HUES6 (cell line): ENCODE data around the gene NPAS4.

Source experiments
- H3K27ac ChIP-seq: 2 replicates; pipeline ENCODE4 v1.7.0; 2013; ENCODE audit warnings: low read depth, mild to moderate bottlenecking, low read length, inconsistent platforms
- H3K27me3 ChIP-seq: 2 replicates; pipeline ENCODE4 v1.6.1; 2013; ENCODE audit warnings: low read length; ENCODE audit not compliant: control insufficient read depth, insufficient read depth
- H3K36me3 ChIP-seq: 2 replicates; pipeline ENCODE4 v1.6.1; 2013; ENCODE audit warnings: low read length; ENCODE audit not compliant: control insufficient read depth, insufficient read depth
- H3K4me1 ChIP-seq: 2 replicates; pipeline ENCODE4 v1.6.1; 2013; ENCODE audit warnings: low read length; ENCODE audit not compliant: control insufficient read depth, insufficient read depth
- H3K4me3 ChIP-seq: 2 replicates; pipeline ENCODE4 v1.5.1; 2013; ENCODE audit warnings: low read depth, low read length
- H3K9ac ChIP-seq: one replicate; pipeline ENCODE4 v1.6.1; 2013; ENCODE audit warnings: mild to moderate bottlenecking, low read length
- H3K9me3 ChIP-seq: 2 replicates; pipeline ENCODE4 v1.6.1; 2013; ENCODE audit warnings: low read depth, low read length; ENCODE audit not compliant: control insufficient read depth, insufficient read depth

The NPAS4 gene

GRCh38 chr11:66468691-66469090 is 47.9 kb downstream of the NPAS4 start:
- Histone ChIP-seq H3K9me3 (no peaks in the 10 kb centered on the region), H3K27me3 (no peaks in the 10 kb centered on the region), H3K36me3 (peaks cover 11% of the 10 kb centered on the region), H3K27ac (no peak overlapping the region), H3K4me1 (peaks cover 33% of the 10 kb centered on the region), H3K9ac (no peak overlapping the region), H3K4me3 (no peak overlapping the region)

GRCh38 chr11:66469441-66469840 is 48.6 kb downstream of the NPAS4 start:
- Histone ChIP-seq H3K4me1 (peaks cover 33% of the 10 kb centered on the region), H3K4me3 (no peak overlapping the region), H3K36me3 (peaks cover 11% of the 10 kb centered on the region), H3K27ac (no peak overlapping the region; the same call in 1 of the 2 replicates), H3K27me3 (no peaks in the 10 kb centered on the region), H3K9me3 (no peaks in the 10 kb centered on the region), H3K9ac (no peak overlapping the region)

DNA sequence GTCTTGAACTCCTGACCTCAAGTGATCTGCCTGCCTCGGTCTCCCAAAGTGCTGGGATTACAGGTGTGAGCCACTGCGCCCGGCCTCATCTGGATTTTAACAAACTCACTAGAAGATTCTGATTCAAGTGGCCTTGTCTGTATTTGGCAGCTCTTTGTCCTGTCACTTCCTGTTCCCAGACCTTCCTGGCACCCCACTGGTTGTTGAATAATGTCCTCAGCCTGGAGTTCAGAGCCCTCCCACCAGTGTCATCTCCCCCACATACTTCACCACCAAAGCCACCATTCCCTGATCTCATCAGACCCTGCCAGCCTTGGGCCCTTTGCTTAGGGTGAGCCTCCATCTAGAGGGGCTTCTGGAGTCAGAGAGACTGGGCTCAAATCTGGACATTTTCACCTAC is 49.2 kb downstream of the NPAS4 start:
- peaks cover 31% of the 10 kb centered on the region for H3K4me1 ChIP-seq
- no peaks in the 10 kb centered on the region for H3K27me3 ChIP-seq
- H3K27ac ChIP-seq, result no peak overlapping the region
- no peaks in the 10 kb centered on the region for H3K9me3 ChIP-seq
- peaks cover 11% of the 10 kb centered on the region for H3K36me3 ChIP-seq
- no peak overlapping the region for H3K9ac ChIP-seq
- no peak overlapping the region for H3K4me3 ChIP-seq

GRCh38 chr11:66471142-66471541 is 50.3 kb downstream of the NPAS4 start:
- no peaks in the 10 kb centered on the region for H3K27me3 ChIP-seq
- peaks cover 11% of the 10 kb centered on the region for H3K36me3 ChIP-seq
- H3K27ac ChIP-seq, result no peak overlapping the region
- H3K4me1 ChIP-seq, result peaks cover 23% of the 10 kb centered on the region; the same call in 1 of the 2 replicates
- no peak overlapping the region for H3K4me3 ChIP-seq
- no peaks in the 10 kb centered on the region for H3K9me3 ChIP-seq
- H3K9ac ChIP-seq, result no peak overlapping the region

DNA sequence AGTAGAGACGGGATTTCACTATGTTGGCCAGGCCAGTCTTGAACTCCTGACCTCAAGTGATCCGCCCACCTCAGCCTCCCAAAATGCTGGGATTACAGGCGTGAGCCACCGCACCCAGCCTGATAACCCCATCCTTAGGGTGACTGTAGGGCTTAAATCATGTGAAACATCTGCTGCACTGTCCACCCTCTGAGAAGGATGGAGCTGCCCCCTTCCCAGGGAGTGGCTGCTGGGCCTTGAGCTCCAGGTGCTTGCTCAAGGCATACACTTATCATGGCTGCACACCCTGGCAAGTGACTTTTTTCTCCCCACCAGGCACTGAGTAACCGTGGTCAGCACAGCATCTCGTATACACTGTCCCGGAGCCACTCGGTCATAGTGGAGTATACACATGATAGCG is 51.2 kb downstream of the NPAS4 start:
- peaks cover 28% of the 10 kb centered on the region; the same call in 1 of the 2 replicates for H3K4me1 ChIP-seq
- no peaks in the 10 kb centered on the region for H3K27me3 ChIP-seq
- no peaks in the 10 kb centered on the region for H3K9me3 ChIP-seq
- no peak overlapping the region for H3K9ac ChIP-seq
- no peak overlapping the region for H3K27ac ChIP-seq
- no peak overlapping the region for H3K4me3 ChIP-seq
- peaks cover 11% of the 10 kb centered on the region for H3K36me3 ChIP-seq

DNA sequence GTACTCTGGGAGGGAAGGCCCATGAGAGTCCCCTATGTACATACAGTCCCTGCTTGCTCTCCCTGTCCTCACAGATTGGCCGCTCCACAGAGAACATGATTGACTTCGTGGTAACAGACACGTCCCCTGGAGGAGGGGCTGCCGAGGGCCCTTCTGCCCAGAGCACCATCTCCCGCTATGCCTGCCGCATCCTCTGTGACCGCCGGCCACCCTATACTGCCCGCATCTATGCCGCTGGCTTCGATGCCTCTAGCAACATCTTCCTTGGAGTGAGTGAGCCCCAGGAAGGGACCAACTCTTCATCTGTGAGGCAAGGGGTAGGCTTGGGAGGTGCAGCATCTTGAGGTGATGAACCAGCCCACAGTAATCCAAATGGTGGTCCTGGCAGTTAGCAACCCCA is 52.3 kb downstream of the NPAS4 start:
- Histone ChIP-seq H3K4me1 (peaks cover 19% of the 10 kb centered on the region; the same call in 1 of the 2 replicates), H3K27me3 (no peaks in the 10 kb centered on the region), H3K9ac (no peak overlapping the region), H3K36me3 (peaks cover 11% of the 10 kb centered on the region), H3K4me3 (no peak overlapping the region), H3K9me3 (no peaks in the 10 kb centered on the region), H3K27ac (no peak overlapping the region)

- Histone ChIP-seq H3K36me3 (peaks cover 11% of the 10 kb centered on the region), H3K27me3 (no peaks in the 10 kb centered on the region), H3K4me1 (peaks cover 15% of the 10 kb centered on the region; the same call in 1 of the 2 replicates), H3K9me3 (no peaks in the 10 kb centered on the region), H3K9ac (no peak overlapping the region), H3K27ac (no peak overlapping the region), H3K4me3 (no peak overlapping the region)
Measured at GRCh38 chr11:66473608-66474515, 53.0 kb downstream of the NPAS4 start.

DNA sequence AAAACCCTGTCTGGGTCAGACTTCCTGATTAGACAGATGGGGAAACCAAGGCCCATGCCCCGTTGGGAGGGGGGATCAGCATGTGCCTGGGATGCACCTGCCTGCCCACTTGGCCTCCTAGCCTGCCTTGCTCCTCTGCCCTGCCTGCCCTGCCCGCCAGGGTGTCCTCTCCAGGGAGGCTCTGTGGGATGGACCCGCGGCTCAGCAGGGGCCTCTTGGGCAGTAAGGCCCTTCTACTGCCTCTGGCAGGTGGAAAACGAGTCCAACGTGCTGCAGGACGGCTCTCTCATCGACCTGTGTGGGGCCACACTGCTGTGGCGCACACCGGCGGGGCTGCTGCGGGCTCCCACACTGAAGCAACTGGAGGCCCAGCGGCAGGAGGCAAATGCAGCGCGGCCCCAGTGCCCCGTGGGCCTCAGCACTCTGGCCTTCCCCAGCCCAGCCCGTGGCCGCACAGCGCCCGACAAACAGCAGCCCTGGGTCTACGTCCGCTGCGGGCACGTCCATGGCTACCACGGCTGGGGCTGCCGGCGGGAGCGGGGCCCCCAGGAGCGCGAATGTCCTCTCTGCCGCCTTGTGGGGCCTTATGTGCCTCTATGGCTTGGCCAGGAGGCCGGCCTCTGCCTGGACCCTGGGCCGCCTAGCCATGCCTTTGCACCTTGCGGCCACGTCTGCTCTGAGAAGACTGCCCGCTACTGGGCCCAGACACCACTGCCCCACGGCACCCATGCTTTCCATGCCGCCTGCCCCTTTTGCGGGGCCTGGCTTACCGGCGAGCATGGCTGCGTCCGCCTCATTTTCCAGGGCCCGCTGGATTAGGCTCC is 54.7 kb downstream of the NPAS4 start:
- H3K36me3 ChIP-seq, result peaks cover 8% of the 10 kb centered on the region
- no peak overlapping the region for H3K9ac ChIP-seq
- H3K4me3 ChIP-seq, result no peak overlapping the region
- H3K9me3 ChIP-seq, result no peaks in the 10 kb centered on the region
- no peaks in the 10 kb centered on the region for H3K27me3 ChIP-seq
- H3K4me1 ChIP-seq, result peaks cover 7% of the 10 kb centered on the region; the same call in 1 of the 2 replicates
- H3K27ac ChIP-seq, result no peak overlapping the region
